ENCODE results near the gene DAP3.

- TF ChIP-seq JUN (IDR thresholded peaks at IDR 0.05; ENCODE audit: low read depth, low read length) (no peak), CTCF (IDR thresholded peaks at IDR 0.05; ENCODE audit: control extremely low read depth in 1 of 3, insufficient read depth in 1 of 3, low read depth in 1 of 3, low read length in 3 of 3) (peak in 2 of 3 experiments; percentile 72 to 80; a peak in 3 of 4 replicates), CHD2 (IDR thresholded peaks at IDR 0.05; ENCODE audit: low read length) (no peak), POLR2AphosphoS5 (IDR thresholded peaks at IDR 0.05; ENCODE audit: low read depth, low read length) (no peak), ATF3 (IDR thresholded peaks at IDR 0.05; ENCODE audit: insufficient read depth, low read depth, low read length) (no peak), POLR2A (IDR thresholded peaks at IDR 0.05; ENCODE audit: control extremely low read depth in 1 of 2, low read depth in 2 of 2, low read length in 2 of 2) (no peak), GABPA (IDR thresholded peaks at IDR 0.05; ENCODE audit: borderline replicate concordance, insufficient read depth, low read length) (no peak)
- TF ChIP-seq, protein P1, sequence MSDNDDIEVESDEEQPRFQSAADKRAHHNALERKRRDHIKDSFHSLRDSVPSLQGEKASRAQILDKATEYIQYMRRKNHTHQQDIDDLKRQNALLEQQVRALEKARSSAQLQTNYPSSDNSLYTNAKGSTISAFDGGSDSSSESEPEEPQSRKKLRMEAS (IDR thresholded peaks at IDR 0.05), result no peak
Observed at GRCh38 chr1:155729031-155729898, 40.4 kb downstream of the DAP3 start.
